Measurements from ENCODE around the gene SH3PXD2B. TPM values are rescaled to one million over a fixed set of nuclear protein-coding genes. Genes with fewer than 3 reads are reported as not detected.

SH3PXD2B gene
- total RNA-seq, 1 experiment from 2014 or later = 64.1 TPM

DNA sequence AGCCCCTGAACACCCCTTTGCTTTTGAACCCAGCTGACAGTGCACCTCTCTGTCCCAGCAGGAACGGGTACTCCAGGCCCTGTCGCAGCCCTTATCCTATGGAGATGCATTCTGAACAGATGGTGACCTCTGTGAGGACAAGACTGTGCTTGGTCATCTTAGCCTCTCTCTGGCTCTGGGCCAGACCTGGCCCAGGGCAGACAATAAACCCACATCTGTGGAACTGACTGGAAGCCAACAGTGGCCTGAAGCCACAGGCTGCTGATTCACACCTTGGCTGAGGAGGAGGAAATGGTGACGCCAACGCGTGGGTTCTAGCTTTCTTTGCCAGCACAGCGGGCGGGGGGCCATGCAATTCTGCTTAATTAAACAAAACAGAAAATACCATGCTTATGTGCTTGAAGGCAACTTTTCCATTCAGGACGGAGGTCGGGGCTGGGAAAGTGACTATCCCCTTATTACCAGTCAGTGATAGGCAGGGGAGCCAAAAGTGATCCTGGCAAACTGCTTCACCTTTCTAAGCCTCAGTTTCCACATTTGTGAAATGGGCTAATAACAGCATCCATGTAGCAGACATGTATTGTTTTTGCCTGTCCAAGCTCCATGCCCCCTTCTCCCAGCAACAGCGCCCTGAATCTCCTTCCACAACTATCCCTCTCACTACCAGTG lies 10.8 kb downstream of the SH3PXD2B start (continued):
- TF ChIP-seq IRF2 (CRISPR knock-in tag; IDR thresholded peaks at IDR 0.05; ENCODE audit: borderline replicate concordance, low read depth) = no peak
- no peak for TF ChIP-seq CREM (CRISPR knock-in tag; IDR thresholded peaks at IDR 0.05)
- no peak for TF ChIP-seq RELA (CRISPR knock-in tag; IDR thresholded peaks at IDR 0.05; ENCODE audit: borderline replicate concordance)
- no peak for TF ChIP-seq SMAD3 (CRISPR knock-in tag; IDR thresholded peaks at IDR 0.05; ENCODE audit: borderline replicate concordance)
- no peak for TF ChIP-seq ZNF671 (CRISPR knock-in tag; IDR thresholded peaks at IDR 0.05)

DNA sequence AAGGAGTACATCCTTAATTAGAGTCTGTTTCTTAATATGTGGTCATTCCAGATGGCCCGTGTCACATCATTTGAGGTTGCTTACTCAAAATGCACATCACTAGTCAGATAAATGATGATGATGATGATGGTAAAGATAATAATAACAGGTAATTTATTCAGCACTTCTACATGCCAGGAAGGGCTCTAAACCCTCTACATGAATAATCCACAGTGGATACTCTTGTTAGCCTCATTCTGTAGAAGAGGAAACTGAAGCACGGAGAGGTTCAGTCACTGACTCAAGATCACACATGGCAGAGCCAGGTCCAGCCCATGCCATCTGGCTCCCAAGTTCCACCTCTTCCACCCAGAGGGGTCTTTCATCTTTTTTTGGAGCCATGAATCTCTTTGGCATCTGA lies 11.7 kb downstream of the SH3PXD2B start:
- TF ChIP-seq ELF4 (CRISPR knock-in tag; IDR thresholded peaks at IDR 0.05; ENCODE audit: low read depth) = no peak
- TF ChIP-seq, protein P1, sequence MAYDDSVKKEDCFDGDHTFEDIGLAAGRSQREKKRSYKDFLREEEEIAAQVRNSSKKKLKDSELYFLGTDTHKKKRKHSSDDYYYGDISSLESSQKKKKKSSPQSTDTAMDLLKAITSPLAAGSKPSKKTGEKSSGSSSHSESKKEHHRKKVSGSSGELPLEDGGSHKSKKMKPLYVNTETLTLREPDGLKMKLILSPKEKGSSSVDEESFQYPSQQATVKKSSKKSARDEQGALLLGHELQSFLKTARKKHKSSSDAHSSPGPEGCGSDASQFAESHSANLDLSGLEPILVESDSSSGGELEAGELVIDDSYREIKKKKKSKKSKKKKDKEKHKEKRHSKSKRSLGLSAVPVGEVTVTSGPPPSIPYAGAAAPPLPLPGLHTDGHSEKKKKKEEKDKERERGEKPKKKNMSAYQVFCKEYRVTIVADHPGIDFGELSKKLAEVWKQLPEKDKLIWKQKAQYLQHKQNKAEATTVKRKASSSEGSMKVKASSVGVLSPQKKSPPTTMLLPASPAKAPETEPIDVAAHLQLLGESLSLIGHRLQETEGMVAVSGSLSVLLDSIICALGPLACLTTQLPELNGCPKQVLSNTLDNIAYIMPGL (CRISPR knock-in tag; IDR thresholded peaks at IDR 0.05) = no peak
- TF ChIP-seq MYBL2 (CRISPR knock-in tag; IDR thresholded peaks at IDR 0.05) = no peak
- TF ChIP-seq, protein P2, sequence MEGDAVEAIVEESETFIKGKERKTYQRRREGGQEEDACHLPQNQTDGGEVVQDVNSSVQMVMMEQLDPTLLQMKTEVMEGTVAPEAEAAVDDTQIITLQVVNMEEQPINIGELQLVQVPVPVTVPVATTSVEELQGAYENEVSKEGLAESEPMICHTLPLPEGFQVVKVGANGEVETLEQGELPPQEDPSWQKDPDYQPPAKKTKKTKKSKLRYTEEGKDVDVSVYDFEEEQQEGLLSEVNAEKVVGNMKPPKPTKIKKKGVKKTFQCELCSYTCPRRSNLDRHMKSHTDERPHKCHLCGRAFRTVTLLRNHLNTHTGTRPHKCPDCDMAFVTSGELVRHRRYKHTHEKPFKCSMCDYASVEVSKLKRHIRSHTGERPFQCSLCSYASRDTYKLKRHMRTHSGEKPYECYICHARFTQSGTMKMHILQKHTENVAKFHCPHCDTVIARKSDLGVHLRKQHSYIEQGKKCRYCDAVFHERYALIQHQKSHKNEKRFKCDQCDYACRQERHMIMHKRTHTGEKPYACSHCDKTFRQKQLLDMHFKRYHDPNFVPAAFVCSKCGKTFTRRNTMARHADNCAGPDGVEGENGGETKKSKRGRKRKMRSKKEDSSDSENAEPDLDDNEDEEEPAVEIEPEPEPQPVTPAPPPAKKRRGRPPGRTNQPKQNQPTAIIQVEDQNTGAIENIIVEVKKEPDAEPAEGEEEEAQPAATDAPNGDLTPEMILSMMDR (IDR thresholded peaks at IDR 0.05) = no peak
- TF ChIP-seq, protein P3, sequence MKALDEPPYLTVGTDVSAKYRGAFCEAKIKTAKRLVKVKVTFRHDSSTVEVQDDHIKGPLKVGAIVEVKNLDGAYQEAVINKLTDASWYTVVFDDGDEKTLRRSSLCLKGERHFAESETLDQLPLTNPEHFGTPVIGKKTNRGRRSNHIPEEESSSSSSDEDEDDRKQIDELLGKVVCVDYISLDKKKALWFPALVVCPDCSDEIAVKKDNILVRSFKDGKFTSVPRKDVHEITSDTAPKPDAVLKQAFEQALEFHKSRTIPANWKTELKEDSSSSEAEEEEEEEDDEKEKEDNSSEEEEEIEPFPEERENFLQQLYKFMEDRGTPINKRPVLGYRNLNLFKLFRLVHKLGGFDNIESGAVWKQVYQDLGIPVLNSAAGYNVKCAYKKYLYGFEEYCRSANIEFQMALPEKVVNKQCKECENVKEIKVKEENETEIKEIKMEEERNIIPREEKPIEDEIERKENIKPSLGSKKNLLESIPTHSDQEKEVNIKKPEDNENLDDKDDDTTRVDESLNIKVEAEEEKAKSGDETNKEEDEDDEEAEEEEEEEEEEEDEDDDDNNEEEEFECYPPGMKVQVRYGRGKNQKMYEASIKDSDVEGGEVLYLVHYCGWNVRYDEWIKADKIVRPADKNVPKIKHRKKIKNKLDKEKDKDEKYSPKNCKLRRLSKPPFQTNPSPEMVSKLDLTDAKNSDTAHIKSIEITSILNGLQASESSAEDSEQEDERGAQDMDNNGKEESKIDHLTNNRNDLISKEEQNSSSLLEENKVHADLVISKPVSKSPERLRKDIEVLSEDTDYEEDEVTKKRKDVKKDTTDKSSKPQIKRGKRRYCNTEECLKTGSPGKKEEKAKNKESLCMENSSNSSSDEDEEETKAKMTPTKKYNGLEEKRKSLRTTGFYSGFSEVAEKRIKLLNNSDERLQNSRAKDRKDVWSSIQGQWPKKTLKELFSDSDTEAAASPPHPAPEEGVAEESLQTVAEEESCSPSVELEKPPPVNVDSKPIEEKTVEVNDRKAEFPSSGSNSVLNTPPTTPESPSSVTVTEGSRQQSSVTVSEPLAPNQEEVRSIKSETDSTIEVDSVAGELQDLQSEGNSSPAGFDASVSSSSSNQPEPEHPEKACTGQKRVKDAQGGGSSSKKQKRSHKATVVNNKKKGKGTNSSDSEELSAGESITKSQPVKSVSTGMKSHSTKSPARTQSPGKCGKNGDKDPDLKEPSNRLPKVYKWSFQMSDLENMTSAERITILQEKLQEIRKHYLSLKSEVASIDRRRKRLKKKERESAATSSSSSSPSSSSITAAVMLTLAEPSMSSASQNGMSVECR (CRISPR knock-in tag; IDR thresholded peaks at IDR 0.05; ENCODE audit: borderline replicate concordance) = no peak
- TF ChIP-seq JUN (CRISPR knock-in tag; IDR thresholded peaks at IDR 0.05) = no peak
- TF ChIP-seq GABPB1 (CRISPR knock-in tag; IDR thresholded peaks at IDR 0.05) = no peak
- no peak for TF ChIP-seq RELA (CRISPR knock-in tag; IDR thresholded peaks at IDR 0.05; ENCODE audit: borderline replicate concordance)
- no peak for TF ChIP-seq TEAD4 (CRISPR knock-in tag; IDR thresholded peaks at IDR 0.05)
- TF ChIP-seq, protein P4, sequence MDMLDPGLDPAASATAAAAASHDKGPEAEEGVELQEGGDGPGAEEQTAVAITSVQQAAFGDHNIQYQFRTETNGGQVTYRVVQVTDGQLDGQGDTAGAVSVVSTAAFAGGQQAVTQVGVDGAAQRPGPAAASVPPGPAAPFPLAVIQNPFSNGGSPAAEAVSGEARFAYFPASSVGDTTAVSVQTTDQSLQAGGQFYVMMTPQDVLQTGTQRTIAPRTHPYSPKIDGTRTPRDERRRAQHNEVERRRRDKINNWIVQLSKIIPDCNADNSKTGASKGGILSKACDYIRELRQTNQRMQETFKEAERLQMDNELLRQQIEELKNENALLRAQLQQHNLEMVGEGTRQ (CRISPR knock-in tag; IDR thresholded peaks at IDR 0.05) = no peak
- no peak for TF ChIP-seq ZNF416 (CRISPR knock-in tag; IDR thresholded peaks at IDR 0.05)
- TF ChIP-seq HMGA2 (CRISPR knock-in tag; IDR thresholded peaks at IDR 0.05) = no peak
- TF ChIP-seq ESRRA (CRISPR knock-in tag; IDR thresholded peaks at IDR 0.05; ENCODE audit: borderline replicate concordance) = no peak
- no peak for TF ChIP-seq ZNF263 (CRISPR knock-in tag; IDR thresholded peaks at IDR 0.05; ENCODE audit: low read depth)
- TF ChIP-seq MXD4 (CRISPR knock-in tag; IDR thresholded peaks at IDR 0.05; ENCODE audit: borderline replicate concordance) = no peak
- TF ChIP-seq ETV6 (CRISPR knock-in tag; IDR thresholded peaks at IDR 0.05) = no peak
- TF ChIP-seq, protein P5, sequence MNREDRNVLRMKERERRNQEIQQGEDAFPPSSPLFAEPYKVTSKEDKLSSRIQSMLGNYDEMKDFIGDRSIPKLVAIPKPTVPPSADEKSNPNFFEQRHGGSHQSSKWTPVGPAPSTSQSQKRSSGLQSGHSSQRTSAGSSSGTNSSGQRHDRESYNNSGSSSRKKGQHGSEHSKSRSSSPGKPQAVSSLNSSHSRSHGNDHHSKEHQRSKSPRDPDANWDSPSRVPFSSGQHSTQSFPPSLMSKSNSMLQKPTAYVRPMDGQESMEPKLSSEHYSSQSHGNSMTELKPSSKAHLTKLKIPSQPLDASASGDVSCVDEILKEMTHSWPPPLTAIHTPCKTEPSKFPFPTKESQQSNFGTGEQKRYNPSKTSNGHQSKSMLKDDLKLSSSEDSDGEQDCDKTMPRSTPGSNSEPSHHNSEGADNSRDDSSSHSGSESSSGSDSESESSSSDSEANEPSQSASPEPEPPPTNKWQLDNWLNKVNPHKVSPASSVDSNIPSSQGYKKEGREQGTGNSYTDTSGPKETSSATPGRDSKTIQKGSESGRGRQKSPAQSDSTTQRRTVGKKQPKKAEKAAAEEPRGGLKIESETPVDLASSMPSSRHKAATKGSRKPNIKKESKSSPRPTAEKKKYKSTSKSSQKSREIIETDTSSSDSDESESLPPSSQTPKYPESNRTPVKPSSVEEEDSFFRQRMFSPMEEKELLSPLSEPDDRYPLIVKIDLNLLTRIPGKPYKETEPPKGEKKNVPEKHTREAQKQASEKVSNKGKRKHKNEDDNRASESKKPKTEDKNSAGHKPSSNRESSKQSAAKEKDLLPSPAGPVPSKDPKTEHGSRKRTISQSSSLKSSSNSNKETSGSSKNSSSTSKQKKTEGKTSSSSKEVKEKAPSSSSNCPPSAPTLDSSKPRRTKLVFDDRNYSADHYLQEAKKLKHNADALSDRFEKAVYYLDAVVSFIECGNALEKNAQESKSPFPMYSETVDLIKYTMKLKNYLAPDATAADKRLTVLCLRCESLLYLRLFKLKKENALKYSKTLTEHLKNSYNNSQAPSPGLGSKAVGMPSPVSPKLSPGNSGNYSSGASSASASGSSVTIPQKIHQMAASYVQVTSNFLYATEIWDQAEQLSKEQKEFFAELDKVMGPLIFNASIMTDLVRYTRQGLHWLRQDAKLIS (CRISPR knock-in tag; IDR thresholded peaks at IDR 0.05; ENCODE audit: borderline replicate concordance) = no peak
- H3K4me3 Mint-ChIP-seq = no peak overlapping the region
- no peak for DNase-seq (ENCODE audit: low spot score)

More for the DNA sequence above, 11.7 kb downstream of the SH3PXD2B start:
- peaks cover 10% of the 10 kb centered on the region for H3K4me1 Mint-ChIP-seq
- CTCF ChIA-PET = no interaction called here
- no peaks in the 10 kb centered on the region for H3K9me3 Mint-ChIP-seq
- ATAC-seq = no peak
- no peaks in the 10 kb centered on the region for H3K27me3 Mint-ChIP-seq (ENCODE audit: low read depth)
- H3K36me3 Mint-ChIP-seq = no peaks in the 10 kb centered on the region
- H3K27ac Mint-ChIP-seq = no peak overlapping the region
- POLR2A ChIA-PET = interaction anchor here (0.7 kb wide), 1 partner anchor 956 kb away, joined by 3 read pairs; no protein-coding TSS in a partner anchor
